ENCODE results near the gene ASCL3. TPM values are rescaled to one million over a fixed set of nuclear protein-coding genes. Genes with fewer than 3 reads are reported as not detected.

ASCL3 gene
- polyA plus RNA-seq, 1 donor from 2014 or later, result not detected

GRCh38 chr11:8967184-8967583, 24.4 kb upstream of the ASCL3 start:
- H3K4me3 ChIP-seq (ENCODE audit: low read length), result no peak overlapping the region
- no peaks in the 10 kb centered on the region for H3K9me3 ChIP-seq (ENCODE audit: low read length)
- H3K79me2 ChIP-seq (replicated peaks; ENCODE audit: insufficient read depth, low read length), result peaks cover 9% of the 10 kb centered on the region
- no peak overlapping the region for H2AFZ ChIP-seq (ENCODE audit: low read depth, low read length)
- H3F3A ChIP-seq (ENCODE audit: insufficient read depth, low read length, poor library complexity, severe bottlenecking), result no peaks in the 10 kb centered on the region
- no peaks in the 10 kb centered on the region for H3K9me2 ChIP-seq (ENCODE audit: insufficient read depth, low read length)
- TF ChIP-seq CTCF (IDR thresholded peaks at IDR 0.05; ENCODE audit: poor library complexity, severe bottlenecking) (no peak), MXI1 (conservative IDR thresholded peaks at IDR 0.05; ENCODE audit: poor library complexity, severe bottlenecking) (no peak), REST (IDR thresholded peaks at IDR 0.05; ENCODE audit: borderline replicate concordance) (no peak), EP300 (conservative IDR thresholded peaks at IDR 0.05; ENCODE audit: poor library complexity, severe bottlenecking) (no peak), POLR2AphosphoS5 (IDR thresholded peaks at IDR 0.05) (no peak), SMC3 (conservative IDR thresholded peaks at IDR 0.05; ENCODE audit: poor library complexity) (no peak), RAD21 (conservative IDR thresholded peaks at IDR 0.05) (no peak), TAF1 (IDR thresholded peaks at IDR 0.05; ENCODE audit: low read depth) (no peak), EZH2 (IDR thresholded peaks at IDR 0.05; ENCODE audit: borderline replicate concordance, insufficient read depth, low read length, poor library complexity, severe bottlenecking) (no peak)
- H3K27me3 ChIP-seq (ENCODE audit: insufficient read depth, low read depth, low read length), result no peaks in the 10 kb centered on the region
- H4K20me1 ChIP-seq (ENCODE audit: insufficient read depth), result no peaks in the 10 kb centered on the region
- no peak overlapping the region for H3K4me2 ChIP-seq (ENCODE audit: low read length)
- H3K36me3 ChIP-seq (ENCODE audit: insufficient read depth, low read length), result no peaks in the 10 kb centered on the region
- H3K9ac ChIP-seq (ENCODE audit: low read length), result no peak overlapping the region
- no peak overlapping the region for H3K27ac ChIP-seq (ENCODE audit: low read length)

GRCh38 chr11:8964324-8965320, 21.8 kb upstream of the ASCL3 start, which contains the start of gene TMEM9B:
Gene TMEM9B (minus strand): TSS chr11:8964442. CDS start chr11:8964313, 129 bp downstream.
- Histone ChIP-seq H3K79me2 (replicated peaks; ENCODE audit: insufficient read depth, low read length) (peaks cover 14% of the 10 kb centered on the region), H3K27me3 (ENCODE audit: insufficient read depth, low read depth, low read length) (no peaks in the 10 kb centered on the region), H3K27ac (ENCODE audit: low read length) (peak within 1 kb of the TSS; percentile 88), H3K4me2 (ENCODE audit: low read length) (peak within 1 kb of the TSS; percentile 96), H3K9me2 (ENCODE audit: insufficient read depth, low read length) (no peaks in the 10 kb centered on the region), H3F3A (ENCODE audit: insufficient read depth, low read length, poor library complexity, severe bottlenecking) (no peaks in the 10 kb centered on the region), H3K36me3 (ENCODE audit: insufficient read depth, low read length) (no peaks in the 10 kb centered on the region), H4K20me1 (ENCODE audit: insufficient read depth) (no peaks in the 10 kb centered on the region), H3K9me3 (ENCODE audit: low read length) (no peaks in the 10 kb centered on the region), H3K9ac (ENCODE audit: low read length) (peak within 1 kb of the TSS; percentile 92), H3K4me3 (ENCODE audit: low read length) (peak within 1 kb of the TSS; percentile 89), H2AFZ (ENCODE audit: low read depth, low read length) (peak within 1 kb of the TSS; percentile 98)
- TF ChIP-seq CTCF (IDR thresholded peaks at IDR 0.05; ENCODE audit: poor library complexity, severe bottlenecking) (peak; percentile 15), RAD21 (conservative IDR thresholded peaks at IDR 0.05) (no peak), TAF1 (IDR thresholded peaks at IDR 0.05; ENCODE audit: low read depth) (peak; percentile 51), POLR2AphosphoS5 (IDR thresholded peaks at IDR 0.05) (peak; percentile 76), SMC3 (conservative IDR thresholded peaks at IDR 0.05; ENCODE audit: poor library complexity) (no peak), MXI1 (conservative IDR thresholded peaks at IDR 0.05; ENCODE audit: poor library complexity, severe bottlenecking) (peak; percentile 81), EP300 (conservative IDR thresholded peaks at IDR 0.05; ENCODE audit: poor library complexity, severe bottlenecking) (peak; percentile 53)
